DMS53 treated with DMSO at 0.1 percent for 48 hours (cell line): ENCODE data around the gene OTC.

ENCODE experiments used
- DNase-seq: peaks from one replicate; lab custom pipeline; 2025; ENCODE audit not compliant: unreplicated experiment; lab: John Stamatoyannopoulos, UW

Gene OTC

DNA sequence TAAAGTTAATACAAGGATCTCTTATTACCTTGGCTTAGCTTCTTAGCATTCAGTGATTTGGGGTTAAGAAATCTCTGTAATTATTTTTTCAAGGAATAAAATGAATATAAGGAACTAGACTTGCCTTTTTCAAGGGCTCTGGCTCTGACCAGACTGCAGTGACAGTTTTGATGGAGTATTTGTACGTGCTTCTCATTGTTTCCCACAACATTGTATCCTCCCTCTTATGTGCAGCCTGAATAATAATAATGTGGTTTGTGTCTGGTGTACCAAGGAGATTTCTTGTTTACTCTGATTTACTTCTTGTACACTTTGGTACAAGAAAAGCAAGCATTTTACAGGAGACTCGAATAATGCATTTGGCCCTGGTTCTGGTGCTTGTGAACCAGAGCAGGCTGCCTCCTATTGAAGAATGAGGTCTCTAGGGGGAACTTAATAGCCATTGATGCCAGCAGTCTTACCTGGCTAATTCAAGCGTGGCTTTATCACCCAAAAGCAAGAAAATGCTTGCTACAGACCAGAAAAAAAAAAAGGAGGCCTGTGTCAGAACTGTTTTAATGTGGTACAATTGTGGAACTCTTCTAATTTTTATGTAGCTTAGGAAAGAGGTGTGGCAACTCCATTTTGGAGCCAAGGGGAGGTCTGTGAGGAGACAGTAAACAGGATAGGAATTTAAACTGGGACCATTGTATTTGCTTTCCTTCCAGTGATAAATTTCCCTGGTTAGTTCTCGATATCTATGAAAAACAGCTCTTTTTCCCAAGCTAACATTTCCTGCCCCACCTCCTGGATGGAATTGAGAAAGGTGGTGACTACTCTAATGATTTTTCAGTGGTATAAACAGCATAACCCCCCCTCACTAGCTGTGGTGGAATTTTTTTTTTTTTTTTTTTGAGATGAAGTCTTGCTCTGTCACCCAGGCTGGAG, 5.6 kb downstream of the OTC start:
- DNase-seq, result no peak

DNA sequence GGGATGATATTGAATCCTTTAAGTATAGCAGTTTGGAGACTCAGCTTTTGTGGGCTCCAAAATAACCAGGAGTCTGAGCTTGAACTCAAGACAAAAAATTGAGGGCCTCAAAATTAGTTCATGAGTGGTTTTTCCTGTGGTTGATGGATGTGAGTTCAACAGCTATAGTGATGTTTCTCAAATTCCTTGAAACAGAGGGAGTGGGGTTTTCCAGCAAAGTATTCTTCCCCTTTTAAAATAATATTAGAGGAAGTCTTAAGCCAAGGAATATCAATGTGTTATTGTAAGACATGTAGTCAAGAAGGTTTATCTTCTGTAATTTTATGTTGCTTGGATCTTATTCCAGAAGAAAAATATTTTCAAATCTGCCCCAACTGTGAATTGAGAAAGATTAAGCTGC, 10.6 kb downstream of the OTC start:
- DNase-seq, result no peak

DNA sequence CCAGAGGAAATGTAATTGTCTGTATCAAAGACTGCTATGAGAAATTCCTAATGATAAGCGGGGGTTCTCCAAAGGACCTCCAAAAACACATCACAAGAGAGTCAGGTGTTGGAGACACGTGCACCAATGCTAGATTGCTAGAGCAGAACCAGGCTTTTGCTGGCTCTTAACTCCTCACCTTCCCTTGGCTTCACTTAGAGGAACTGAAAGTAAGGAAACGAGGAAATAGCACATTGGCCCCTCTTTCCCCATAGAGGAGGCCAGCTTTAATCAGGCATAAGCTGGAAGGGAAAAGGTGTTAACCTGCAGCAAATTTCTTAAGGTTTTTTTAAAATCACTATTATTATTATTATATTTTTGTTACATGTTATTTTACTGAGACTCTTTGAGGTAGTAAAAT, 13.6 kb downstream of the OTC start:
- no peak for DNase-seq

DNA sequence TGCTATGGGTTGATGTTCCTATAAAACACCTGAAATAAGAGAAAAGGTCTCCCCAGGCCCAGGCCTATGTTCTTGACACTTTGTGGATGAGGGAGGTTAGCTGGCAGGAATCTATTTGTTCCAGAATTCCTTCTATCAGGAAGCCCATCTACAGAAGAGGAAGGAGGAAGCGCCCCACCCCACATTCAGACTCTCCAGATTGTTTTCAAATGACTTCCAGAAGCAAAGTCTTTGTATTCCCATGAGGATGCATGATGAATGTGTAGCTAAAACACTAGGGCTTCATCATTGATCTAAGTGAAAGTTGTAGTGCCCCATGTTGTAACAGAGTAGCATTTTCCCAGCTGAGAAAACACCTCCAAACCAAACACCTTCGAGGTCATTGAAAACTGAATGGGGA, 16.4 kb downstream of the OTC start:
- no peak for DNase-seq

DNA sequence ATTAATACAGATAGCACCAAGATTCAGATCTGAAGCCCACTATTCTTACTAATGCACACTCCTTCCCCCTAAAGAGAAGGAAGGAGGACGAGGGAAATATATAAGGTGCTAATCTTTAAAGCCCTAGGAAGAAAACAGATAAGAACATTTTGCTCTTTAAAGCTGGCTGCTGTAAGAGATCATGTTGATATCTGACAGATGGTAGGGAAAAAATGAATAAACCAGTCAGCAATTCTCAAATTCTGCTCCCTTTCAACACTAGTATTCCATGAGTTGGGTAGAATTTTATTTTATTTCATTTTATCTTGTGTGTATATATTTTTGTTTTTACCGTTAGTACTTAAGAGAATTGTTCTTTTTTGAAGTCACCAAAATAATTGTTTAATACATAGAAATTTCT, 19.2 kb downstream of the OTC start:
- no peak for DNase-seq

DNA sequence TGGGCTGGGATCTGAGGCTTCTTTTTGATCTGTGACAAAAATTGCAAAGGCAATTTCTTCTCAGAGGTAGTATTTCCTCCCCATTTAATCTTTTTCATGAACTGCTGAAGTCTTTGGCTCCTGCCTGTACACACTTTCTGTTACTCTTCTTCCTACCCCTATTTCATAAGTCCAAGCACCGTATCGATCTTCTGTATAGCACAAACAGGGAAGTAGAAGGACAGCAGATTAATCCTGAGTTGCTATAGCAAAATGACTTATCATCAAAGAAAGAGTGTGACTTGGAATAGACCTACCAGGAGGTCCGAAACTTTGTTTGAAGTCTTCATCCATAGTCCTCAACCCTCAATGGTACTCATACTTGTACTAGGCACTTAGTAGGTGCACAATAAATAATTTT, 22.0 kb downstream of the OTC start:
- DNase-seq, result no peak

DNA sequence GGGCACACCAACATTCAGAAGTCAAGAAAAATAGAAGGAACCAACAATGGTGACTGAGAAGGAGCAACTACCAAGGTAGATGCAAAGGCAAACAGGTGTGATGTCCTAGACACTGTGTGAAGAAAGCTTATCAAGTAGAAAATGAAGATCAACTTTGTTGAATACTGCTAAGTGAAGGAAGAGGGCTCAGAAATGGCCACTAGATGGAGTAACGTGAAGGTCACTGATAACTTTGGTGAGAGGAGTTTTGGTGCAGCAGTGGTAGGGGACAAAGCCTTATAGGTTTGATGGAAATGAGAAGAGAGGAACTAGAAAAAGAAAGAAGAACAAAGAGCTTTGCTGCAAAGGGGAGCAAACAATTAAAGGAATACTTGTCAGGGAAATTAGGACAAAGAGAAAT, 23.5 kb downstream of the OTC start:
- peak; percentile 41 for DNase-seq

DNA sequence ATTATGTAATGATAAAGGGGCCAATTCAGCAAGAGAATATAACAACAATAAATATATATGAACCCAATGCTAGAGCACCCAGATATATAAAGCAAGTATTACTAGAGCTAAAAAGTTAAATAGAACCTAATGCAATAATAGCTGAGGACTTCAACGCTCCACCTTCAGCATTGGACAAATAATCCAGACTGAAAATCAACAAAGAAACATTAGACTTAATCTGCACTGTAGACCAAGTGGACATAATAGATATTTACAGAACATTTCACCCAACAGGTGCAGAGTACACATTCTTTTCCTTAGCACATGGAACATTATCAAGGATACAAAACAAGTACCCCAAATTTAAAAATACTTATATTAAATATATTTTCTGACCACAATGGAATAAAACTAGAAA, 24.3 kb downstream of the OTC start:
- peak; percentile 4 for DNase-seq

DNA sequence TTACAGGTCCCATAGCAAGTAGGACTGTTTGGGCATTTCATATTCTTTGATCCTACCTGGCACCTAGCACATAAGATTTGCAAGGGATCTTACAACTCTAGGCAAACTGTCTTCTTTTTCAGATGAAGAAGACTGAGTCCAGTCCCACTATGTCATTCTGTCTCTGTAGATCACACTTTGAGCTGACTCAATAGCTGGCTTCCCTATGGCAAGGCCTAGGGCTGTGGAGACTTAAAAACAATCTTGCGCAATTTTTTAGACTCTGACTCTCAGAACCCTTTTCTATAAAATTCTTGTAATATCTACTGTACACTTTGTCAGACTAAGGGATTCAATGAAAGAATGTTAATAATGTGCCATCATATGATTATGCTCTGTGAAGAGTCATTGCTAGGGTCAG, 26.7 kb downstream of the OTC start:
- DNase-seq, result no peak

DNA sequence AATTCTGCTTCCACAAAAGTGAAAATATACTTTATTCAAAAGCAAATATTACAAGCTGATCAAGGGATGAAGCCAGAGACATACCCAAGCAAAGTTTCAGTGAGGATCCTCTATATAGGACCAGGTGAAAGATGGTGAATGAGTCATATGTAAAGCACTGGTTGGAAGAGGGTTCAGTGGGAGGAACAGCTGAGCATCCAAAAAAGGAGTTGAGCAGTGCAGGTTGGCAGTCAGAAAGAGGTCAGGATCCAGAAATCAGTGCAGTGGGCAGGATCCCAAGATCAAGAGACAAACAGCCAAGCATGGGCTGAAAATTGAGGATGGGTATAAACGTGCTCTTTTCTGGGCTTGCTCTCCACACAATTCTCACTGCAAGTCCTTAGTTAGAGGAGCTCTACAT, 30.3 kb downstream of the OTC start:
- no peak for DNase-seq

DNA sequence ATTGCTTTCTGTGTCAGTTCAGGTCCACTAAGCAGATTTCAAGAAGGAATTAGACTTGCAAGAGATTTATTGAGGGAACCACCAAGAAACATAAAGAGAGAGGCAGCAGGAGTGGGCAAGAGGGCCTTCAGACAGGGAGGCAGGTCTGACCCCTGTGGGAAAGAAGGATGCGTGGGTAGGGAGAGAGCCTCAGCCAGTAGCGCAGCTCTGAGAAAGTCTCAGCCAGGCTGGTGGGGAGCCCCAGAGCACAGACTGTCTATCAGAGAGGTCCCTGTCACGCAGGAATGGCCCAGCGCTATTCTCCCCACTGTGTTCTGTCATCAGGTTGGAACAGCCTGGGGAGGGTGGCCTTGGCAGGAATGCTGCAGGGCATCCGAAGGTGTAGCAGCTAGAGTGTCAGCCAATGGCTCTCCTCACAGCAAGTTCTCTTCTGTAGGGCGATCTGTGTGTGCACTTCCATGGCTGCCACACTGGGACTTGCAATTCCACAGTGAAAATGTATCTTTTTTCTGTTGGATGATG, 48.0 kb downstream of the OTC start:
- no peak for DNase-seq

DNA sequence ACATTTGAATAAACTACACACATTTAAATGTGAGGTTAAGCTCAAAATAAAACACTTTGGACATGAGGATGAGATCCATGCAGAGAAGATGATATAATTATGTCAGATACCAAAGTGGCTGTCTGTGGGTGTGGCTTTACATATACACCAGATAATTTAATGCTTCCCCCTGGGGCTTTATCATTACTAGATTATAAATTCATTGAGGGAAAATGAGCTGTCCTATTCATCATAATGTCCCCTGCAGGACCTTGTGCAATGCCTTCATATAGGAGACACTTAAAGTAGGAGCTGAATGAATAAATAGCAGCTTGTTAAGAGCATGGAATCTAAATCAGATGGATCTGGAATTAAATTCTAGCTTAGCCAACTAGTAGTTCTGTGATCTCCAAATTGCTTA, 49.7 kb downstream of the OTC start:
- DNase-seq, result no peak

DNA sequence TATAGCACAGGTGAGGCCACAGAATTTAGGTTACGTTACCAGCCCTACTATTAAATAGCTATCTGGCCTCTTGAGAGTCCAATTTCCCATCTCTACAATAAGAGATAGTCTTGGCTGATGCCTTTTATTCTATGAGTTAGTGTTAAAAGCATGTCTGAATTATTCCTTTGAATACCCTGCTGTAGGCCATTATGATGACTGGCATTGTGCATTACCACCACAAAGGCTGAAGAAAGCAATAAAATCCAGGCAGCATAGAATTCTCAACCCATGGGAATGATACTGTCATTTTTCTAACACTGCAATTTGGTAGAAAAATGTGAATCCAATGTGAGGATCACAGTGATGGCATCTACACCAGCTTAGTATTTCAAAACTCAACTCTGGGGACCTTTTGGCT, 51.4 kb downstream of the OTC start:
- DNase-seq, result no peak

DNA sequence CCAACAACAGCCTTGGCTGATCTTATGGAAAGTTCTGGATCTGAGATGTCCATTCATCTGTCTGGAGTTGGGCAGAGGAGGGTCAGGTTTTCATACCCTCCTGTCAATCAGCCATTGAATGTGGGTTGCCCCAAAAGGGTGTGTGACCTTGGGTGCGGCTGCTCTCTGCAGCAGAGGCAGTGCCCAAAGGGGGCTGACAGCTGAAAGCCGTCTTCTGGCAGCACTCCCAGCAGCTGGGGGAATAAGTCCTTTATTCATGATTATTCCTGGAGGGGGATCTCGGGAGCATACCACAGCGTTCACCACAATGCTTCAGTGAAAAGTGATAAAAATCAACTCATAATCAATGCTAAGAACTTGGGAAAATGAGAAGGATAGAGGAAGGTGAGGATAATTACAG, 54.7 kb downstream of the OTC start:
- DNase-seq, result no peak

DNA sequence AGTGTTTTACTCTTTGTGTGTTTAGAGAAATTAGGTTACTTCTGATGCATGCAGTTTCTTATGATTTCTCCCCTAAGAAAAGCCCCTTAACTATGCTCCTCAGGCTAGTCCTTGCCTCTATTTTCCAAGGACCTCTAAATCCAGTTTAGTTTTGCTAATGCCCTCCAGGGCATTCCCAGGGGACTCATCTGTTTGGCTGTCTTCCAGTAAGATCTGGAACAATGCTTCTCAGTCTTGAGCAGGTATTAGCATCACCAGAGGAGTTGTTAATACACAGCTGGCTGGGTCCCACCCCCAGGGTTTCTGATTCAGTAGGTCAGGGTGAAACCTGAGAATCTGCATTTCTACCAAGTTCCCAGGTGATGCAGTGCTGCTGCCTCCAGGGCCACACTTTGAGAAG, 56.9 kb downstream of the OTC start:
- DNase-seq, result no peak

DNA sequence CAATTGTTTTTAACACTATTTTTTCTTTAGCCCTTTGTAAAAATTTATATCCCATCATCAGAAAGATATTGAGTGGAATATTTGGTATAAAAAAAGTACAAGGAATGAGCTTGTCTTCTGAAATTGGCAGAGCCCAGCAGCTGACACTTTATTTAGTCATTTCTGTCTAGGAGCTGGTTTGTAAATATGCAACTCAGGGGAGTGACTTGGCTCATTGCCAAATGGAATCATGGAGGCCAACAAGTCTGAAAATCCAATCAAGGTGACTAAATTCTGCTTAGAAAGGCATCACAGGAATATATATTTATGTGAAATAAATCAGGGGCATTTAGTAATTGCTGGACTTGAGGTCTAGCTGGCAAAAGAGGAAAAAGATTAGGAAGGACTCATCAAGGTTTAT, 74.4 kb downstream of the OTC start:
- peak; percentile 2 for DNase-seq

DNA sequence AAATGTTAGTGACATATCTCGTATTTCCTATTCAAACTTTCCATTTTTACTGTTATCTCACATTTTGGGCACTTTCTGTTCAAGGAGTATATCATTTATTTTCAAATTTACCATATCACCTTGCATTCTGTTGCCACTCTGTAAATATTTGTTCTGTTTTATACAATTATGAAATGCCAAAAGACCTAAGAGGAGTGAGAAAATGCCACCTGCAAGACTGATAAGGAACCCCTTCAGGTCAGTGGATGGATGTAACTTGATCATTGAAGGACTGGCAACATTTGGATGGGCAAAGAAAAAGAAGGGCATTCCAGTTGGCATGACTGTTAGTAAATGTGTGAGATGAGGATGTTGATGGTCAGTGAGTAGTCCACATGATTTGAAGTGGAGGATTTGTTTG, 79.1 kb downstream of the OTC start:
- no peak for DNase-seq

DNA sequence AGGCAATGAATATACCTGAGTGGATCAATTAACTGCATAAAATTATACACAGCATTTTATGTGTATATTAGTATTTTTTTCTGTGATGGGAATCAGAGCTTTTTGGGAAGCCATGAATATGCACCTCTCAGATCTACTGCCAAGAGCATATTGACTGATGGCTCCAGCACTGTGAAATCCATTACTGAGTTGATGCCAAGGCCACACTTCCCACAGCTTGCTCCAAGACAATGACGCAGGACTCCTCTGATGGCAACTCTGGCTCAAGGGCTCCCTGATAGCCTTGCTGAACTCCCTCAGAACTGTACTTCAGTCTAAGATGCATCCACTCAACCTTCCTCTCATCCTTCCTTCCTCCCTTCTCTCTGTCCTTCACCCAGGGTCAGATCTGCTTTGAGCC, 82.7 kb downstream of the OTC start:
- DNase-seq, result no peak

DNA sequence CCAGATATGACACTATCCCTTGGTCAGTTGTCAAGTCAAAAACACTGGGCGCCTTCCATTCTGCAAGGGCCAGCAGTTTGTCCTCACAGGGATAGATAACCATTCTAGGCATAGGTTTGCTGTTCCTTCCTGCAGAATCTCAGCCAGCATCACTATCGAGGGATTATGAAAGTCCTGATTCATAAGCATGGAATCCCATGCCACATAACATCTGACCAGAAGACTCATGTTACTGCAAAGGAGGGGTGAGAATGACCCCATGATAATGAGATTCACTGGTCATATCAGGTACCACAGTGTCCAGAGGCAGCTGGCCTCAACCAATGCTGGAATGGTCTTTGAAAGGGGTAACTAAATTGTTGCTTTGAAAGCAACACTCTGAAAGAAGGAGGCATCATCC, 84.7 kb downstream of the OTC start:
- DNase-seq, result no peak

DNA sequence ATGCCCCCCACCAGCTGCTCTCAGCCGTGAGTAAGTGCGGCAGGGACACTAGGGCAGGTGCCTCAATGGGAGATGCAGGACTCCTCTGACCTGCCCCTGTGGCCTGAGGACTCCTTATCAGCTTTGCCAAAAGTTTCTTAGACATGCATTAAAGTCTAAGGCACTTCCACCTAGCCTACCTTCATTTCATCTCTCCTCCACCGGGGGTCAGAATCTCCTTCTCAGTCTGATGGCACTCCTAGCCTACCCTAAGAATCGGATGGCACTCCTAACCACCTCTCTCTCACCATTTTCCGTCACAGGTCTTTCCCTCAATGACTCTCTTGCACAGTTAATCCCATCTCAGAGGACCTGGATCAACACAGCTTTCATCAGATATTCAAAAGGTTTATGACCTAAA, 85.9 kb downstream of the OTC start:
- DNase-seq, result no peak

DNA sequence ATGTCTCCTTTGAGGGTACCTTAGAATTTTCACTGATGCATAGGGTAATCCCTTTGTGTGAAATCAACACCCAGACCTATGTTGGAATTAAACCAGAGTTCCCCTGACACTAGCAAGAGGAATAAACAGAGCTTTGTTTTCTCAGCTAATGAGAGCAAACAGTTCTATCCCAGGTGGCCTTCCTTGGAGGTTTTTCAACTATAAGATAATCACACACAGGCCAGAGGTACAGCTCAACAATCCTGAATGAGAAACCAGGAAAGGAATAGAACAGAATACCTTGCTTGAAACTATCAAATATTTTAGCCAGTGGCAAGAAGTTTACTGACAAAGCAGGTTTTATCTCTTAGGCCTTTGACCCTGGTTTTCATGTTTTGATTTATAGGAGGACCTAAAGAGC, 100.2 kb downstream of the OTC start:
- peak; percentile 53 for DNase-seq

DNA sequence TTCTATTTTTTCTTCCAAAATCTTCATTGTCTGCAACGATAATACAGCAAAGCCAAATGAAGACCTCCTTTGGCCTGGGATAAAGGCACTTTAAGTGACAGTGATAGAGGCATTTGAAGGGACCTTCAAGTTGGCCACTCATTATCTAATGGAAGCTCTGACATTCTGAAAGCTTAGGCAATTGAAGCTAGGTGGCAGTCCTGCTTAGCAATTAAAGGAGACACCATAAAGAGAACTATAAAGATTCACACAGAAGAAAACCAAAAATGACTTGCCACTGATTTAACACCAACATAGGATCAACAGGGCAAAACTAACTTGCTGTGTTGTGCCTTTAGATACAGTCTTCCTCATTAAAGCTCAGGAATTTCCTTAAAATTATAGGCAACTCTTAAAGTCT, 105.7 kb downstream of the OTC start:
- DNase-seq, result peak; percentile 48

DNA sequence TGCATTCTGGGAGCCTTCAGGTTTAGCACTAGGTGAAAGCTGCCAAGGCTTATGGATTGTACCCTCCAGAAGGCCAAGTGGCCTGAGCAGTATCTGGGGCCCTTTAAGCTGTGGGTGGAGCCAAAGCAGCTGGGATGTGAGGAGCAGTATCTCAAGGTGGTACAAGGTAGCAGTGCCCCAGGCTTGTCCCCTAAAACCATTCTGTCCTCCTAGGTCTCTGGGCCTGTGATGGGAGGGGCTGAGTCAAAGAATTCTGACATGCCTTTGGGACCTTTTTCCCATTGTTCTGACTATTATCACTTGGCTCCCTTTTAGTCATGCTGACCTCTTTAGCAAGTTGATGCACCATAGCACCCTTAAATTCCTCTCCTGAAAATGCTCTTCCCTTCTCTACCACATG, 109.9 kb downstream of the OTC start:
- no peak for DNase-seq
